8988T (cell line): ENCODE data around the gene TBC1D9B.

Experiments used
- DNase-seq: peaks from one replicate; pipeline ENCODE4 v3.0.0; 2011

TBC1D9B gene

DNA sequence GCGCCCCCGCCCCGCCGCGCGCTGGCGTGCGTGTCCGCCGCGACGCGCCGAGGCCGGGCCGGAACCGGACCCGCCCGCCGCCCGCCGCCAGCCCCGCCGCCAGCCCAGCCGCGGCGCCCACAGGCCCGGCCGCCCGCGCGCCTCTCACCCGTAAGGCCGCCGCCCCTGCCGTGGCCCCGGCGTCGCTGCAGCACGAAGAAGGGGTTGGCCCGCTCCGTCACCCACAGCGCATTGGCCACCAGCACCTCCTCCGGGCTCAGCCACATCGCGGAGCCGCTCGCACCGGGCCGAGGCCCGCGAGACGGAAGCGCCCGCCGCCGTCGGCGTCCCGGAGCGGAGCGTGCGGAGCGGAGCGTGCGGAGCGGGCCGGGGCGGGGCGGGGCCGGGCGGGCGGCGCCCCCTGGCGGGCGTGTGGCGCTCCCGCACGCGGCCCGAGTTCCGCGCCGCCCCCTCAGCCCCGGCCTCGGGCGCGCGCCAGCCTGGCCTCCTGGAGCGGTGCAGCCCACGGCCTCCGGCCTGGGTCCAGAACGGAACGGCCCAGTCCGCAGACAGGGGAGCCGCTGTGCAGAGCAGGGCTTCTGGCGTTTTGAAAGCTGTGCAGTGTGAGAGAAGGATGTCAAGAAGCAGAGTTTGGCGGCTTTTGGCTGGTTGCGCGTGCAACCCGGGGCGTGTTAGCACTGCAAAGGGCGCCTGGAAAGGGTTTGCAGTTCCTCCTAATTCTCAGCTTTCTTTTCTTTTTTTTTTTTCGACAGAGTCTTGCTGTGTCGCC lies at the start of gene TBC1D9B:
Gene TBC1D9B (minus strand): TSS at position 342 of the 769 bp plus-strand sequence. CDS start 76 bp downstream, at position 266.
- peak; percentile 83 for DNase-seq

- DNase-seq = no peak
Observed at GRCh38 chr5:179955630-179956029, 47.9 kb upstream of the TBC1D9B start.

GRCh38 chr5:179955062-179955461 lies 47.4 kb upstream of the TBC1D9B start:
- DNase-seq = no peak

DNA sequence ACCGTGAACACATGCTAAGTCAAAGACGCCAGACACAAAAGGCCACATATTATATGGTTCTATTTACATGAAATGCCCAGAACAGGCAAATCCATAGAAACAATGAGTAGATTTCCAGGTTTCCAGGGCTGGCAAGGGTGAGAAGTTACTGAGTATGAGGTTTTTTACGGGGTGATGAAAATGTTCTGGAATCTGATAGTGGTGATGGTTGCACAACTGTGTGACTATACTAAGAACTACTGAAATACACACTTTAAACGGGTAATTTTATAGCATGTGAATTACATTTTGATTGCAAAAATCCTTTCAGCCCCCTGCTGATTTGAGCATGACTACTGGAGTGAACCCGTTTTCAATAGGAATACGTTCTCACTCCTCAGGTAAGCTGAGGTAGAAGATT lies 46.7 kb upstream of the TBC1D9B start:
- DNase-seq = no peak

GRCh38 chr5:179953987-179954386 lies 46.3 kb upstream of the TBC1D9B start:
- no peak for DNase-seq

DNA sequence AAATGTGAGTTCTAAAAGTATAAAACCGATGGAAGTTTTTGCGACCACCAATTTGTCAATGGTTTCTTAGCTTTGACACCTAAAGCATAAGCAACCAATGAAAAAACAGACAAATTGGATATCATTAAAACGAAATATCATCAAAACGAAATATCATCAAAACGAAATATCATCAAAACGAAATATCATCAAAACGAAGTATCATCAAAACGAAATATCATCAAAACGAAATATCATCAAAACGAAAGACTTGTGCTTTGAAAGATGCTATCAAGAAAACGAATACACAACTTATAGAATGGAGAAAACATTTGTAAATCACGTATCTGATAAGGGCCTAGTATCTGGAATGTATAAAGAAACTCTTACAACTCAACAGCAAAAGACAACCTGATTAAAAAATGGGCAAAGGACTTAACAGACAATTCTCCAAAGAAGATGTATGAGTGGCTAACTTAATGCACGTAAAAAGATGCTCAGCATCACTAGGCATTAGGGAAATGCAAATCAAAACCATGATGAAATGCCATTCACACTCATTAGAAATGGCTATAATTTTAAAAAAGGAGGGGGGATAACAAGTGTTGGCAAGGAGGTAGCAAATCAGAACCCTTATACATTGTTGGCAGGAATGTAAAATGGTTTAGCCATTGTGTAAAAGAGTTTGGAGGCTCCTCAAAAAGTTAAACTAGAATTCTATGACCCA lies 29.4 kb upstream of the TBC1D9B start:
- DNase-seq = no peak

DNA sequence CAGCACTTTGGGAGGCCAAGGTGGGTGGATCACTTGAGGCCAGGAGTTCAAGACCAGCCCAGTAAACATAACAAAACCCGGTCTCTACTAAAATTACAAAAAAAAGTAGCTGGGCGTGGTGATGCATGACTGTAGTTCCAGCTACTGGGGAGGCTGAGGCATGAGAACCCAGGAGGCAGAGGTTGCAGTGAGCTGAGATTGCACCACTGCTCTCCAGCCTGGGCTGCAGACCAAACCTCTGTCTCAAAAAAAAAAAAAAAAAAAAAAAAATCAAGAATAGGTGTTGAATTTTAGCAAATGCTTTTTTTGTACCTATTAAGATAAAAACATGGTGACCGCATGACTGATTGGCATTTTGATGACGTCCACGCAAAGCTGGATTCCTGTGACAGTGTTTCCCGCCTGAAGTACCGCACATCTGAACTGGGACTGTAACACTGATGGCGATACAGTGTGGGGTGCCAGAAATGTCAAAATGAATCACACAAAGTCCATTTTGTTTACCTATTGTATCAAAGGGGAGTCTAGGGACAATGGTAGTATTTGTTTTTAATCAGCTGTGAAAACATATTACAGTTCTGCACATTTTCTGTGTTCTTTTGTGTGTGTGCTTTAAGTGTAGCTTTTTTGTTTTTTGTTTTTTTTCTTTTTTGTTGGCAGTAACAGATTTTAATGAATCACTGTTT lies 23.2 kb upstream of the TBC1D9B start:
- DNase-seq = no peak

DNA sequence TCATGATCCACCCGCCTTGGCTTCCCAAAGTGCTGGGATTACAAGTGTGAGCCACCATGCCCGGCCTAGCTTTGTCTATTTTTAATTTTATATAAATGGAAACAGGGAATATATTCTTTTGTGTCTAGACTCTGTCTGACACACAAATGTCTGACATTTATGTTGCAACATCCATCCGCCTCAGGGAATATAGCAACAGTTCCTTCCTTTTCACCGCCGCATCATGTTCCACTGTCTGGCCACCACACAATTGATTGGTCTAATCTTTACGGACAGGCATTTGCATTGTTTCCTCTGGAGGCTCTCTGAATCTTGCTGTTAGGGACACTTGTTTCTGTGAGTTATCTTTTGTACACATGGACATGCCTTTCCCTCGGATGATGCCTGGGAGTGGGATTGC lies 20.1 kb upstream of the TBC1D9B start:
- no peak for DNase-seq

DNA sequence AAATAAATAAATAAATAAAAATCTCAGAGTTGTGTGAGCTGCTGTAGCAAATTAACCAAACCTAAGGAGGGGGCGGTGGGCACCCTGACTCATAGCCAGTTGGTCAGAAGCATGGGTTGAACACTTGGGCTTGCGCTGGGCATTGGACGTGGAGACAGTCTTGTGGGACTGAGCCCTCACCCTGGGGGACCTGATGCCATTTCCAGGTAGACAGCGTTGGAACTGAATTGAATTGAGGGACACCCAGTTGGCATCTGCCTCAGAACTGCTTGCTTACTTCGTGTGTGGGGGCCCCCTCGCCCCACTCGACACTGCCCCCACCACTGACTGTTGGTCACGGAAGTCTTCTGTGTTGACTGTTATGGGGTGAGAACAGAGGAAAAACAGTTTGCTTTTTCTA lies 19.0 kb upstream of the TBC1D9B start:
- no peak for DNase-seq

GRCh38 chr5:179923436-179923835 lies 15.7 kb upstream of the TBC1D9B start:
- DNase-seq = no peak

DNA sequence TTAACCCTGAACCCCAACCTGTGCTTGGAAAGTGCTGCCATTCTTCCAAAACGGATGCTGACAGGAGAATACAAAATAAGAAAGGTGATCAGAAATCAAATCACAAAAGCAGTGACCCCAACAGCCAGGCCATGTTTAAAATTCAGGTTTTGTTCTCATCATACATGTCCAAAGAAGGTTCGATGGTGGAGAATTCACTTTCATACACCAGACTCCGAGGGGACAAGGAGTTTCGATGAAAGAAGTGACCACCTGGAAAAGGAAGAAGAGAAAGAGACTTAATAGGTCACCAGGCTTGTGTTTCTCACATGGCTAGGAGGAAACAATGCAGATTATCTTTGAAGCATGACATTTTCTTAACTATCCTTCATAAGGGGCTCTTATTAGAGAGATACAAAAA lies 12.5 kb upstream of the TBC1D9B start:
- DNase-seq = no peak

GRCh38 chr5:179919487-179920060 lies 11.9 kb upstream of the TBC1D9B start:
- DNase-seq = no peak

DNA sequence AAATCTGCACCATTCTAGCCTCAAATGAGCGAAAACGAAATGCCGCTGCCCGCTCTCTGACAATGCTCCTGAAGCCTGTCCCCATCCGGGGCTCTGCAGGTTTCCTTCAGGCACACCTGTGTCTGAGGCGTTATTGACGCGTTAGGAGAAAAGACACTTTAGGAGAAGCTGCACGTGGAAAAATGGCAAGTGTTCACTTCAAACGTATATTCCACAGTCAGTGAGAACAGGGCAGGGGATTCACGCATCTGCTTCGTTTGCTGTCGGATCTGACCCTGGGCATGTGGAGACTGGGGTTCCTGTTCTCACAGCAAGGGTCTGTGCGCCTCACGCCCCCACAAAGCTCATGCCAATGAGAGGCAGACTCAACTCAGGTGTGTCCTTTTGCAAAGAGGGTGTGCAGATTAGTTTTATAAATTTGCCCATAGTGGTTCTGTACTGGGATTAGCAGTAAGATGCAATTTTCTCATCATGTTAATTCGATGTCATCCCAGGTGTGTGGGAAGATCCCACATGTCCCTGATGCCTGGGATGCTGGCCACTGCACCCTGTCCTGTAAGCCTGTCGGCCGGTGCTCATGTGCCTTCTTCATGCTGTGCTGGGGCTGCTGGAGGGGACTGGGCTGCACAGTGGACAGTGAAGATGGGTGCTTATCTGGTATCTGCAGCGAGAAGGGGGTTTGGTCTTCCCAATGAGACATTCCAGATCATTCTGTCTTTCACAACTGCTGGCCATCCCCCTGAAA lies 11.2 kb upstream of the TBC1D9B start:
- no peak for DNase-seq

DNA sequence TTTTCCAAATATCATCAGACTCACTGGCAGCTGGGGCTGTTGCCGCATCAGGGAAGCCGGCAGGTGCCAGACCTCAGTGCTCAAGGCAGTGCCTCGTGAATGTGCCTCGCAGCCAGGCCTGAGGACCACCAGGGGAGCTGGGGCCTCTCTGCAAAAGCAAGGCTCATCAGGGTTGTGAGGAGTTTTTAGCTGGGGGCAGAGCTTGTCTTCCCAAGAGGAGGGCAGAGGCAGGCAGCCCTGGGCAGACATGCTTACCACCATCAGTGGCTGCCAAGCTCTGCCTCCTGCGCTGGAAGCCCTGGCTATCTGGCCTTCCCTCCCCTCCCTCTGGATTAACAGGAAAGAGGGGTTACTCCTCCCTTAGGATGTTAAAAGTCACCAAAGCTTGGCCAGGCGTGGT lies 8.8 kb upstream of the TBC1D9B start:
- DNase-seq = no peak

- DNase-seq = no peak
Observed at GRCh38 chr5:179915406-179915935, 7.8 kb upstream of the TBC1D9B start.

- no peak for DNase-seq
Observed at GRCh38 chr5:179914032-179914755, 6.5 kb upstream of the TBC1D9B start.

DNA sequence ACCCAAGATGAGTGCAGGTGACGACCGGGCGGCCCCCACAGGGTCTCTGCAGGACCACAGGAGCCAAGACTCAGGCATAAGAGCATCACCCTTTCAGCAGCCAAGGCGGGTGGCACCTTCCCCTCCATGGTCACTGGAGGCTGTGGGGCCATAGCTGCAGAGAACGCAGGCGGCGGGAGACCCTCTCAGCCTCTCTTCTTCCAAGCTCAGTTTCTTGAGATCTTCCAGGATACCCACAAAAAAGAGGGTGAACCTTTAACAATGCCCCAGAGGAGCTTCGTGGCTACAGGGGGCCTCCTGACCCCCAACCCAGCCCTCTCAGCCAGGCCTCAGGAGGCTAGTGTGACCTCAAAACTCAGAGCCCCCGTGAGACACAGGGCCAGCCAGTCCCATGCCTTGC lies 5.8 kb upstream of the TBC1D9B start:
- no peak for DNase-seq

DNA sequence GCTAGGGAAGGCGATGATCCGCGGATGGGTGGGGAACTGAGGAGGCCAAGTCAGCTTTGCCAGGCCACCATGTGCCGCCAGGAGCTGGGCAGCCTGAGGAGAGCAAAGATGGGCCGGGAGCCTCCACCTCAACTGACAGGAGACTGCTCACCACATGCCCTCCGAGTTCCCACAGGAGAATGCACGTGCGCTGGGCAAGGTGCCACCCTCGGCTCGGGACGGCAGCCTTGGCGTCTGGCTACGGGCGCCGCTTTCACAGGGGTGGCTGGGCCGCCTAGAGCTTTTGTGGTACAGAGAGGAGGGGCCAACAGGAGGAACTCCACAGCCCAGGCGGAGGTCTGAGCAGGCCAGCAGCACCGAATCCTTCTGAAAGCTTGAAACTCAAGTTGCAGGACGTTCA lies 5.3 kb upstream of the TBC1D9B start:
- DNase-seq = no peak

- no peak for DNase-seq
Observed at GRCh38 chr5:179912386-179912785, 4.7 kb upstream of the TBC1D9B start.

GRCh38 chr5:179909224-179909623 lies 1.5 kb upstream of the TBC1D9B start:
- DNase-seq = no peak

- DNase-seq = no peak
Observed at GRCh38 chr5:179908528-179908927, 831 bp upstream of the TBC1D9B start.
